Activated CD4-positive, alpha-beta T cell treated with anti-CD3 and anti-CD28 coated beads for 36 hours (primary cell): ENCODE measurements around the gene ABCB9. TPM values are rescaled to one million over a fixed set of nuclear protein-coding genes. Genes with fewer than 3 reads are reported as not detected.

Experiments
- ATAC-seq: fragments of 200-7000 bp; cut with Tn5 transposase; one replicate; pipeline ENCODE4 v1.10.0; 2021; ENCODE audit warnings: mild to moderate bottlenecking, moderate library complexity
- CTCF ChIA-PET: fragments of 350-600 bp; sonication (Branson Sonifier 250); formaldehyde crosslinking; loops from one replicate; lab custom pipeline; 2021; ENCODE audit warnings: antibody characterized with exemption; lab: Charles Lee
- POLR2A ChIA-PET: fragments of 350-600 bp; sonication (Branson Sonifier 250); formaldehyde crosslinking; loops from one replicate; lab custom pipeline; 2021; ENCODE audit warnings: antibody characterized with exemption, inconsistent platforms; lab: Charles Lee
- DNase-seq: peaks from one replicate; pipeline ENCODE4 v3.0.0-alpha.2; 2020
- H3K27ac Mint-ChIP-seq: one replicate; pipeline ENCODE4 v1.8.0; 2021; ENCODE audit warnings: mixed read lengths
- H3K27me3 Mint-ChIP-seq: one replicate; pipeline ENCODE4 v1.8.0; 2021; ENCODE audit warnings: mixed read lengths
- H3K36me3 Mint-ChIP-seq: one replicate; pipeline ENCODE4 v1.8.0; 2021; ENCODE audit warnings: low read depth, mixed read lengths
- H3K4me1 Mint-ChIP-seq: one replicate; pipeline ENCODE4 v1.8.0; 2021; ENCODE audit warnings: mixed read lengths
- H3K4me3 Mint-ChIP-seq: one replicate; pipeline ENCODE4 v1.8.0; 2021; ENCODE audit warnings: mild to moderate bottlenecking, moderate library complexity, mixed read lengths
- H3K9me3 Mint-ChIP-seq: one replicate; pipeline ENCODE4 v1.8.0; 2021; ENCODE audit warnings: low read depth, mixed read lengths
- intact Hi-C, 2 experiments: fragments of 100-400 bp; cut with DNase I in 1 of 2; cut with micrococcal nuclease in 1 of 2; formaldehyde crosslinking; loops; one replicate each; pipeline versions ENCODE4 v1.14.2 to v1.15.1; 2022 to 2024; cut with DNase I, micrococcal nuclease
- total RNA-seq, 2 experiments: library from RNA; stranded (reverse); gene quantifications; one replicate each; pipeline ENCODE4 v1.2.3, GENCODE V29; 2021

ABCB9 gene
- total RNA-seq, 2 experiments from 2014 or later: 3.8 to 6.3 TPM

GRCh38 chr12:122932207-122932606 is 34.1 kb downstream of the ABCB9 start:
- ATAC-seq (no peak), DNase-seq (no peak)
- H3K36me3 Mint-ChIP-seq: no peaks in the 10 kb centered on the region
- no peaks in the 10 kb centered on the region for H3K9me3 Mint-ChIP-seq
- H3K4me3 Mint-ChIP-seq: no peak overlapping the region
- ChIA-PET POLR2A (no interaction called here), CTCF (no interaction called here)
- no peak overlapping the region for H3K27ac Mint-ChIP-seq
- H3K4me1 Mint-ChIP-seq: no peaks in the 10 kb centered on the region
- no peaks in the 10 kb centered on the region for H3K27me3 Mint-ChIP-seq
- intact Hi-C loops: no loop called here

- Mint-ChIP-seq H3K36me3 (no peaks in the 10 kb centered on the region), H3K27ac (no peak overlapping the region), H3K27me3 (no peaks in the 10 kb centered on the region), H3K4me3 (no peak overlapping the region), H3K4me1 (no peaks in the 10 kb centered on the region), H3K9me3 (no peaks in the 10 kb centered on the region)
- POLR2A ChIA-PET: interaction anchor here (0.6 kb wide), 1 partner anchor 58 kb away, joined by 3 read pairs; no protein-coding TSS in a partner anchor
- intact Hi-C loops: no loop called here
- CTCF ChIA-PET: interaction anchor here (0.6 to 0.7 kb wide), 2 partner anchors 26 to 246 kb away, joined by 3 read pairs; no protein-coding TSS in a partner anchor
- DNase-seq: no peak
- ATAC-seq: no peak
Observed at GRCh38 chr12:122929812-122930211, 36.5 kb downstream of the ABCB9 start.

- intact Hi-C loops: no loop called here
- ChIA-PET POLR2A (no interaction called here), CTCF (interaction anchor here (0.7 to 1.0 kb wide), 2 partner anchors 26 to 68 kb away, joined by 3 read pairs; no protein-coding TSS in a partner anchor)
- H3K27me3 Mint-ChIP-seq: no peaks in the 10 kb centered on the region
- no peak for DNase-seq
- H3K36me3 Mint-ChIP-seq: no peaks in the 10 kb centered on the region
- H3K9me3 Mint-ChIP-seq: no peaks in the 10 kb centered on the region
- H3K4me3 Mint-ChIP-seq: no peak overlapping the region
- H3K4me1 Mint-ChIP-seq: no peaks in the 10 kb centered on the region
- no peak overlapping the region for H3K27ac Mint-ChIP-seq
- ATAC-seq: no peak
Observed at GRCh38 chr12:122929148-122929538, 37.1 kb downstream of the ABCB9 start.

- Mint-ChIP-seq H3K4me1 (no peaks in the 10 kb centered on the region), H3K4me3 (no peak overlapping the region), H3K9me3 (no peaks in the 10 kb centered on the region), H3K36me3 (no peaks in the 10 kb centered on the region), H3K27ac (no peak overlapping the region), H3K27me3 (no peaks in the 10 kb centered on the region)
- ChIA-PET POLR2A (no interaction called here), CTCF (interaction anchor here (0.6 to 1.0 kb wide), 2 partner anchors 37 to 68 kb away, joined by 3 read pairs; no protein-coding TSS in a partner anchor)
- no peak for ATAC-seq
- intact Hi-C loops: no loop called here
- no peak for DNase-seq
Observed at GRCh38 chr12:122928404-122929147, 37.7 kb downstream of the ABCB9 start.

- no peak overlapping the region for H3K4me3 Mint-ChIP-seq
- POLR2A ChIA-PET: no interaction called here
- CTCF ChIA-PET: interaction anchor here (0.6 to 1.4 kb wide), 4 partner anchors 36 to 134 kb away, joined by 3 to 4 read pairs (median 3); no protein-coding TSS in a partner anchor
- no peaks in the 10 kb centered on the region for H3K36me3 Mint-ChIP-seq
- no peaks in the 10 kb centered on the region for H3K9me3 Mint-ChIP-seq
- intact Hi-C loops: no loop called here
- DNase-seq (no peak), ATAC-seq (no peak)
- no peaks in the 10 kb centered on the region for H3K27me3 Mint-ChIP-seq
- no peaks in the 10 kb centered on the region for H3K4me1 Mint-ChIP-seq
- H3K27ac Mint-ChIP-seq: no peak overlapping the region
Observed at GRCh38 chr12:122927756-122928403, 38.4 kb downstream of the ABCB9 start.

GRCh38 chr12:122921917-122922316 is 44.3 kb downstream of the ABCB9 start:
- no peak for ATAC-seq

GRCh38 chr12:122920687-122921086 is 45.6 kb downstream of the ABCB9 start:
- H3K4me3 Mint-ChIP-seq: no peak overlapping the region
- ChIA-PET CTCF (no interaction called here), POLR2A (no interaction called here)

More at GRCh38 chr12:122921917-122922316, 44.3 kb downstream of the ABCB9 start:
- ChIA-PET POLR2A (interaction anchor here (0.6 kb wide), 1 partner anchor 1028 kb away, joined by 4 read pairs; no protein-coding TSS in a partner anchor), CTCF (no interaction called here)
- Mint-ChIP-seq H3K36me3 (no peaks in the 10 kb centered on the region), H3K27me3 (no peaks in the 10 kb centered on the region), H3K27ac (no peak overlapping the region), H3K4me3 (no peak overlapping the region), H3K9me3 (no peaks in the 10 kb centered on the region), H3K4me1 (no peaks in the 10 kb centered on the region)
- no peak for DNase-seq
- intact Hi-C loops: no loop called here

GRCh38 chr12:122918827-122919226 is 47.4 kb downstream of the ABCB9 start:
- DNase-seq (no peak), ATAC-seq (no peak)
- H3K27me3 Mint-ChIP-seq: no peaks in the 10 kb centered on the region
- H3K9me3 Mint-ChIP-seq: no peaks in the 10 kb centered on the region
- peaks cover 5% of the 10 kb centered on the region for H3K4me1 Mint-ChIP-seq
- ChIA-PET POLR2A (no interaction called here), CTCF (no interaction called here)
- intact Hi-C loops: no loop called here
- no peaks in the 10 kb centered on the region for H3K36me3 Mint-ChIP-seq
- H3K4me3 Mint-ChIP-seq: no peak overlapping the region
- no peak overlapping the region for H3K27ac Mint-ChIP-seq

More at GRCh38 chr12:122920687-122921086, 45.6 kb downstream of the ABCB9 start:
- no peaks in the 10 kb centered on the region for H3K9me3 Mint-ChIP-seq
- peaks cover 5% of the 10 kb centered on the region for H3K4me1 Mint-ChIP-seq
- ATAC-seq: no peak
- no peak overlapping the region for H3K27ac Mint-ChIP-seq
- intact Hi-C loops: no loop called here
- H3K36me3 Mint-ChIP-seq: no peaks in the 10 kb centered on the region
- no peak for DNase-seq
- H3K27me3 Mint-ChIP-seq: no peaks in the 10 kb centered on the region

- H3K9me3 Mint-ChIP-seq: no peaks in the 10 kb centered on the region
- ChIA-PET CTCF (interaction anchor here (0.6 to 1.2 kb wide), 3 partner anchors 9 to 230 kb away, joined by 3 to 5 read pairs (median 3); no protein-coding TSS in a partner anchor), POLR2A (interaction anchor here (0.7 kb wide), 1 partner anchor 30 kb away, joined by 4 read pairs; no protein-coding TSS in a partner anchor)
- DNase-seq (no peak), ATAC-seq (no peak)
- no peak overlapping the region for H3K27ac Mint-ChIP-seq
- no peaks in the 10 kb centered on the region for H3K27me3 Mint-ChIP-seq
- intact Hi-C loops: loop anchor here in 1 of 2 experiments (2.0 kb wide), 1 partner anchor 37 kb away; no protein-coding TSS in a partner anchor
- H3K36me3 Mint-ChIP-seq: no peaks in the 10 kb centered on the region
- peaks cover 5% of the 10 kb centered on the region for H3K4me1 Mint-ChIP-seq
- H3K4me3 Mint-ChIP-seq: no peak overlapping the region
Observed at GRCh38 chr12:122917507-122918121, 48.6 kb downstream of the ABCB9 start.

GRCh38 chr12:122909442-122910288 is 56.6 kb downstream of the ABCB9 start:
- Mint-ChIP-seq H3K9me3 (no peaks in the 10 kb centered on the region), H3K27me3 (no peaks in the 10 kb centered on the region), H3K36me3 (no peaks in the 10 kb centered on the region), H3K27ac (no peak overlapping the region), H3K4me3 (no peak overlapping the region), H3K4me1 (no peaks in the 10 kb centered on the region)
- ATAC-seq (no peak), DNase-seq (no peak)
- ChIA-PET CTCF (no interaction called here), POLR2A (interaction anchor here (0.6 kb wide), 1 partner anchor 18 kb away, joined by 7 read pairs; no protein-coding TSS in a partner anchor)
- intact Hi-C loops: no loop called here
